ENCODE results near the gene NECAB2.
"Not testable (repeated sequence)": the region's sequence is repeated elsewhere in the genome, so short reads cannot be mapped to it uniquely, and the experiment has no call there.

Gene NECAB2

GRCh38 chr16:83937267-83937666, 30.8 kb upstream of the NECAB2 start:
- no peak overlapping the region for H3K4me3 ChIP-seq (ENCODE audit: low read length)
- DNase-seq (ENCODE audit: low read depth), result no peak
- no peak for TF ChIP-seq CTCF (conservative IDR thresholded peaks at IDR 0.05; ENCODE audit: low read depth, low read length)

- DNase-seq (ENCODE audit: low read depth), result no peak
- TF ChIP-seq CTCF (conservative IDR thresholded peaks at IDR 0.05; ENCODE audit: low read depth, low read length), result no peak
- no peak overlapping the region for H3K4me3 ChIP-seq (ENCODE audit: low read length)
These were observed 29.8 kb upstream of the NECAB2 start for GRCh38 chr16:83937922-83938885.

- H3K4me3 ChIP-seq (ENCODE audit: low read length), result no peak overlapping the region
- no peak for TF ChIP-seq CTCF (conservative IDR thresholded peaks at IDR 0.05; ENCODE audit: low read depth, low read length)
- DNase-seq (ENCODE audit: low read depth), result no peak
These were observed 28.7 kb upstream of the NECAB2 start for GRCh38 chr16:83939266-83939855.

GRCh38 chr16:83940119-83940518, 27.9 kb upstream of the NECAB2 start:
- DNase-seq (ENCODE audit: low read depth), result no peak
- TF ChIP-seq CTCF (conservative IDR thresholded peaks at IDR 0.05; ENCODE audit: low read depth, low read length), result no peak

GRCh38 chr16:83940630-83941378, 27.2 kb upstream of the NECAB2 start:
- no peak for TF ChIP-seq CTCF (conservative IDR thresholded peaks at IDR 0.05; ENCODE audit: low read depth, low read length)
- no peak for DNase-seq (ENCODE audit: low read depth)
- no peak overlapping the region for H3K4me3 ChIP-seq (ENCODE audit: low read length)

More at GRCh38 chr16:83940119-83940518, 27.9 kb upstream of the NECAB2 start:
- no peak overlapping the region for H3K4me3 ChIP-seq (ENCODE audit: low read length)

- not testable (repeated sequence) for H3K4me3 ChIP-seq (ENCODE audit: low read length); DNase-seq (ENCODE audit: low read depth)
These were observed 26.5 kb upstream of the NECAB2 start for GRCh38 chr16:83941546-83941945.

GRCh38 chr16:83942074-83942473, 26.0 kb upstream of the NECAB2 start:
- TF ChIP-seq CTCF (conservative IDR thresholded peaks at IDR 0.05; ENCODE audit: low read depth, low read length), result no peak
- no peak overlapping the region for H3K4me3 ChIP-seq (ENCODE audit: low read length)
- DNase-seq (ENCODE audit: low read depth), result no peak
